H1 (cell line): Measurements from ENCODE around the gene IFI30. TPM values are rescaled to one million over a fixed set of nuclear protein-coding genes. Genes with fewer than 3 reads are reported as not detected.

Experiments
- CTCF ChIA-PET: fragments of 300-600 bp; sonication (Branson Sonifier 250); formaldehyde crosslinking; loops from one replicate; lab custom pipeline; 2021; ENCODE audit not compliant: partially characterized antibody; lab: Charles Lee
- POLR2A ChIA-PET: fragments of 300-600 bp; sonication (Branson Sonifier 250); formaldehyde crosslinking; loops from one replicate; lab custom pipeline; 2021; ENCODE audit warnings: inconsistent platforms; ENCODE audit not compliant: partially characterized antibody; lab: Charles Lee
- DNase-seq, 2 experiments: peaks; one replicate each; pipeline versions ENCODE4 v3.0.0 to v3.0.0-alpha.2; 2010 to 2022; ENCODE audit warnings: low spot score in 2 of 2, low read depth in 1 of 2, mixed read lengths in 1 of 2
- FAIRE-seq: peaks from 2 replicates; lab custom pipeline; 2011; peaks lifted over from hg19 to GRCh38; lab: Jason Lieb, UNC
- H2AFZ ChIP-seq: 2 replicates; pipeline ENCODE4 v1.8.1; 2012; ENCODE audit warnings: low read length, inconsistent platforms
- H2AK5ac ChIP-seq: 2 replicates; pipeline ENCODE4 v1.6.1; 2013; ENCODE audit warnings: low read depth, low read length
- H2BK120ac ChIP-seq: replicated peaks from 2 replicates; pipeline ENCODE3; 2013; ENCODE audit warnings: low read depth, low read length, inconsistent platforms
- H2BK12ac ChIP-seq: 2 replicates; pipeline ENCODE4 v1.6.1; 2013; ENCODE audit warnings: low read depth, low read length
- H2BK15ac ChIP-seq: 2 replicates; pipeline ENCODE4 v1.6.1; 2013; ENCODE audit warnings: low read length
- H2BK20ac ChIP-seq: 2 replicates; pipeline ENCODE4 v1.6.1; 2013; ENCODE audit warnings: low read length
- H2BK5ac ChIP-seq: 2 replicates; pipeline ENCODE4 v1.6.1; 2013; ENCODE audit warnings: low read depth, low read length
- H3K14ac ChIP-seq: 2 replicates; pipeline ENCODE4 v1.6.1; 2013; ENCODE audit warnings: inconsistent platforms; ENCODE audit not compliant: insufficient read length
- H3K18ac ChIP-seq: 2 replicates; pipeline ENCODE4 v1.6.1; 2013; ENCODE audit warnings: low read length; ENCODE audit errors: extremely low read depth
- H3K23ac ChIP-seq: 2 replicates; pipeline ENCODE4 v1.6.1; 2013; ENCODE audit warnings: inconsistent platforms; ENCODE audit not compliant: insufficient read length
- H3K23me2 ChIP-seq: 2 replicates; pipeline ENCODE4 v1.6.1; 2013; ENCODE audit warnings: low read depth, low read length
- H3K27ac ChIP-seq: 2 replicates; pipeline ENCODE4 v1.6.1; 2011; ENCODE audit warnings: low read depth, low read length, inconsistent platforms
- H3K27me3 ChIP-seq, 4 experiments: replicated peaks in 1 of 4; 1 replicate in 1 of 4; 2 replicates in 3 of 4; pipeline versions ENCODE4 v1.6.1 to v1.8.1; 2011 to 2013; ENCODE audit warnings: low read length in 3 of 4, mild to moderate bottlenecking in 3 of 4, inconsistent platforms in 2 of 4, mixed read lengths in 2 of 4, moderate library complexity in 1 of 4; ENCODE audit not compliant: control insufficient read depth in 3 of 4, insufficient read depth in 3 of 4; ENCODE audit errors: extremely low read depth in 1 of 4
- H3K36me3 ChIP-seq, 4 experiments: 2 replicates each; pipeline versions ENCODE4 v1.6.1 to v1.8.1; 2011 to 2013; ENCODE audit warnings: mild to moderate bottlenecking in 4 of 4, low read length in 3 of 4, moderate library complexity in 2 of 4, control low read depth in 1 of 4, inconsistent platforms in 1 of 4; ENCODE audit not compliant: insufficient read depth in 4 of 4, control insufficient read depth in 2 of 4
- H3K4ac ChIP-seq: replicated peaks from 2 replicates; pipeline ENCODE3; 2013; ENCODE audit warnings: low read length, low read depth, mixed read lengths, inconsistent platforms; ENCODE audit not compliant: insufficient read length
- H3K4me1 ChIP-seq, 4 experiments: replicated peaks in 1 of 4; 1 replicate in 1 of 4; 2 replicates in 3 of 4; pipeline versions ENCODE4 v1.6.1 to v1.8.1; 2011 to 2013; ENCODE audit warnings: low read length in 3 of 4, inconsistent platforms in 2 of 4, mixed read lengths in 1 of 4; ENCODE audit not compliant: insufficient read depth in 4 of 4, control insufficient read depth in 3 of 4
- H3K4me2 ChIP-seq, 2 experiments: 2 replicates each; pipeline versions ENCODE4 v1.6.1 to v1.8.1; 2011 to 2013; ENCODE audit warnings: low read depth in 2 of 2, low read length in 2 of 2, control low read depth in 1 of 2, inconsistent platforms in 1 of 2, mild to moderate bottlenecking in 1 of 2; ENCODE audit not compliant: insufficient read depth in 1 of 2
- H3K4me3 ChIP-seq, 4 experiments: fragments of 200-600, 300-600 bp in 1 of 4; sonication (generic), shearing (Covaris generic), sonication (Bioruptor Twin) in 1 of 4; 2 replicates each; pipeline versions ENCODE4 v1.5.1 to v1.8.1; 2011 to 2016; ENCODE audit warnings: low read length in 4 of 4, low read depth in 3 of 4, control low read depth in 2 of 4, inconsistent platforms in 2 of 4, mild to moderate bottlenecking in 2 of 4, mixed read lengths in 1 of 4, moderate library complexity in 1 of 4; ENCODE audit not compliant: insufficient read depth in 2 of 4; ENCODE audit errors: extremely low read depth in 1 of 4
- H3K56ac ChIP-seq: replicated peaks from 2 replicates; pipeline ENCODE3; 2013; ENCODE audit warnings: low read depth, mild to moderate bottlenecking, mixed read lengths, low read length, inconsistent platforms; ENCODE audit not compliant: insufficient read length
- H3K79me1 ChIP-seq: 2 replicates; pipeline ENCODE4 v1.6.1; 2013; ENCODE audit warnings: low read depth, low read length, control low read depth
- H3K79me2 ChIP-seq, 2 experiments: 2 replicates each; pipeline versions ENCODE4 v1.6.1 to v1.8.1; 2012 to 2013; ENCODE audit warnings: low read length in 2 of 2, mild to moderate bottlenecking in 2 of 2, inconsistent platforms in 1 of 2; ENCODE audit not compliant: insufficient read depth in 2 of 2, control insufficient read depth in 1 of 2
- H3K9ac ChIP-seq, 4 experiments: replicated peaks in 1 of 4; 1 replicate in 1 of 4; 2 replicates in 3 of 4; pipeline versions ENCODE4 v1.6.1 to v1.8.1; 2011 to 2013; ENCODE audit warnings: low read depth in 3 of 4, low read length in 3 of 4, control low read depth in 2 of 4, mild to moderate bottlenecking in 2 of 4, moderate library complexity in 2 of 4, inconsistent platforms in 1 of 4; ENCODE audit errors: extremely low read depth in 1 of 4
- H3K9me3 ChIP-seq, 2 experiments: 2 replicates each; pipeline versions ENCODE4 v1.6.1 to v1.8.1; 2012 to 2013; ENCODE audit warnings: mild to moderate bottlenecking in 2 of 2, moderate library complexity in 2 of 2, control low read depth in 1 of 2, inconsistent platforms in 1 of 2, low read depth in 1 of 2, low read length in 1 of 2, mixed read lengths in 1 of 2; ENCODE audit not compliant: insufficient read depth in 2 of 2
- H4K20me1 ChIP-seq, 2 experiments: replicated peaks in 1 of 2; 2 replicates each; pipeline versions ENCODE3 to v1.8.1; 2011 to 2013; ENCODE audit warnings: inconsistent platforms in 2 of 2, low read length in 2 of 2, mild to moderate bottlenecking in 1 of 2; ENCODE audit not compliant: insufficient read depth in 2 of 2, control insufficient read depth in 1 of 2
- H4K5ac ChIP-seq: 2 replicates; pipeline ENCODE4 v1.6.1; 2013; ENCODE audit warnings: low read length, low read depth, mixed read lengths, inconsistent platforms; ENCODE audit not compliant: insufficient read length
- H4K8ac ChIP-seq: 2 replicates; pipeline ENCODE4 v1.8.0; 2013; ENCODE audit warnings: mild to moderate bottlenecking, moderate library complexity, low read length, inconsistent platforms; ENCODE audit not compliant: insufficient read depth; ENCODE audit errors: extremely low read depth
- H4K91ac ChIP-seq: replicated peaks from 2 replicates; pipeline ENCODE3; 2013; ENCODE audit warnings: low read length, mixed read lengths, inconsistent platforms; ENCODE audit not compliant: insufficient read length
- CREB1 ChIP-seq: IDR thresholded peaks from 2 replicates; pipeline ENCODE4 v1.6.1; 2012; ENCODE audit warnings: inconsistent platforms
- CTBP2 ChIP-seq: IDR thresholded peaks from 2 replicates; pipeline ENCODE4 v1.7.0; 2011; ENCODE audit warnings: borderline replicate concordance, mild to moderate bottlenecking, moderate library complexity, mixed read lengths, low read length; ENCODE audit not compliant: insufficient read depth, insufficient read length
- EP300 ChIP-seq, 2 experiments: IDR thresholded peaks; 1 replicate in 1 of 2; 2 replicates in 1 of 2; pipeline ENCODE4 v1.6.1; 2011 to 2012; ENCODE audit warnings: low read depth in 2 of 2, low read length in 2 of 2, mild to moderate bottlenecking in 2 of 2, borderline replicate concordance in 1 of 2, inconsistent platforms in 1 of 2, moderate library complexity in 1 of 2
- FOSL1 ChIP-seq: IDR thresholded peaks from 2 replicates; pipeline ENCODE4 v1.6.1; 2011; ENCODE audit warnings: mild to moderate bottlenecking, low read depth, low read length, moderate library complexity; ENCODE audit not compliant: insufficient read depth
- GTF2F1 ChIP-seq: IDR thresholded peaks from 2 replicates; pipeline ENCODE4 v1.6.1; 2012; ENCODE audit warnings: low read depth, low read length, improper control_type of control experiment, borderline replicate concordance
- HDAC6 ChIP-seq: IDR thresholded peaks from one replicate; pipeline ENCODE4 v1.7.1; 2012; ENCODE audit warnings: low read depth, mild to moderate bottlenecking, inconsistent platforms, low read length, moderate library complexity
- KDM1A ChIP-seq: fragments of 200-600, 300-600 bp; sonication (generic); IDR thresholded peaks from 2 replicates; pipeline ENCODE4 v1.7.1; 2016; ENCODE audit warnings: mild to moderate bottlenecking, low read length, borderline replicate concordance
- MAFK ChIP-seq: IDR thresholded peaks from 2 replicates; pipeline ENCODE4 v1.6.1; 2012; ENCODE audit warnings: low read depth, mild to moderate bottlenecking, improper control_type of control experiment, low read length
- SAP30 ChIP-seq: fragments of 300-600 bp; sonication (generic); IDR thresholded peaks from 2 replicates; pipeline ENCODE4 v1.7.1; 2012; ENCODE audit warnings: low read length, moderate library complexity, mild to moderate bottlenecking, inconsistent platforms; ENCODE audit not compliant: insufficient read depth, insufficient replicate concordance
- TAF1 ChIP-seq: IDR thresholded peaks from 2 replicates; pipeline ENCODE4 v1.6.1; 2011; ENCODE audit warnings: mild to moderate bottlenecking, low read depth, low read length
- WGBS, 2 experiments: shearing (Covaris generic) in 1 of 2; methylation state at CpG; one replicate each; pipeline versions ENCODE4 v1.1.6 to v1.1.7; 2013 to 2015; ENCODE audit warnings: low lambda C conversion rate in 2 of 2, mixed read lengths in 2 of 2, inconsistent platforms in 1 of 2, low coverage in 1 of 2, missing lambda C conversion rate in 1 of 2; ENCODE audit not compliant: insufficient replicate concordance in 2 of 2, insufficient coverage in 1 of 2, insufficient read length in 1 of 2; ENCODE audit errors: extremely low coverage in 1 of 2, missing lambda C conversion rate in 1 of 2; 5-methylcytosine and 5-hydroxymethylcytosine counted together
- polyA plus RNA-seq, 7 experiments: library from polyadenylated mRNA; depleted of rRNA in 3 of 7; stranded (reverse) in 5 of 7; unstranded in 2 of 7; fragments of >200 nt in 5 of 7; fragments of 200-250 nt in 2 of 7; gene quantifications; 1 replicate in 5 of 7; 2 replicates in 1 of 7; 4 replicates in 1 of 7; pipeline versions ENCODE4 v1.2.1 to v1.2.3, GENCODE V29; 2011 to 2013; ENCODE audit warnings: missing spikeins in 2 of 7, mixed read lengths in 2 of 7
- total RNA-seq: library from RNA; stranded (reverse); fragmentation: NEBNext Ultra II Directional; extraction: Animal tissue kit (Norgen Biotek cat#: 25700); gene quantifications from 2 replicates; pipeline ENCODE4 v1.2.1, GENCODE V29; 2021

IFI30 gene
- total and polyA plus RNA-seq, 2 of the 8 experiments (the other 6 are each of a cell fraction or from before 2014, with no cell fraction given): 28.9 to 62.4 TPM

DNA sequence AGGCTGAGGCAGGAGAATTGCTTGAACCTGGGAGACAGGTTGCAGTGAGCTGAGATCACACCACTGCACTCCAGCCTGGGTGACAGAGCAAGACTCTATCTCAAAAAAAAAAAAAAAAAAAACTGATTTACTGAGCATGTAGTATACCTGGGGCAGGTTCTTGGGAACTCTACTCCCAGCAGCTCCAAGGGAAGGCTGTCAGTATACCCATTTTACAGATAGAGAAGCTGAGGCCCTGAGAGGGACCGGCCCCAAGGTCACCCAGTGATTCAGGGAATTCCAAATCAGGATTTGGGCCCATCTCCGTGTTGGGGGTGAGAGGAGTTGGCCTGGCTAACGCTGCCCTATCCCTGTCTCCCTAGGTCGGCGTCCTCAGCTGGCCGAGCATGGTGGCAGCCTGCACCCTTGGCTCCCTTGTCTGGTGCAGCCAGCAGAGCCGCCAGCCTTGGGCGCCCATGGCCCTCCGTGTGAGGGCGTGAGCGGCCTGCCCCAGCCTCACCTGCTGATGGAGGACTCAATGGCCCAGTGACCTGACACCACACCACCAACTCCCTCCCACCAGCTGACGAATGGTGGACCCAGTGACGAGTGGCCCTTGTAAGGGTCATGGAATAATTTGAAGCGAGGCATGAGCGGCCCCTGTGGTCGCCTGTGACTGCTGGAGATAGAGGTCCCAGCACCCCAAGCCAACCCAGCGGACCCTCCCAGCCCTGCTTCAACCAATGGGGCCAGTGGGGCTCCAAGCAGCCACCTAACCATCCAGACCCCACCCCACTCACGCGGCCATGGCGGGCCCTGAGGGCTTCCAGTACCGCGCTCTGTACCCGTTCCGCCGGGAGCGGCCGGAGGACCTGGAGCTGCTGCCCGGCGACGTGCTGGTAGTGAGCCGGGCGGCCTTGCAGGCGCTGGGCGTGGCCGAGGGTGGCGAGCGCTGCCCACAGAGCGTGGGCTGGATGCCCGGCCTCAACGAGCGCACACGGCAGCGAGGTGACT, 18.2 kb upstream of the IFI30 start:
- WGBS, 2 experiments: 98% methylated on average over 41 of the region's 43 CpGs; no CpG with 5 or more reads in 1 of the 2 experiments
- ChIA-PET CTCF (interaction anchor here (0.6 to 1.3 kb wide), 9 partner anchors 13 to 881 kb away, joined by 3 to 5 read pairs (median 3); no protein-coding TSS in a partner anchor), POLR2A (interaction anchor here (0.6 to 1.5 kb wide), 7 partner anchors 11 to 126 kb away, joined by 3 read pairs; partner anchors contain the start of gene JUND)
- Histone ChIP-seq H3K79me2 (no peaks in the 10 kb centered on the region; a peak in 1 of 4 replicates), H2AFZ (no peak overlapping the region), H4K5ac (no peak overlapping the region), H3K4me1 (peaks cover 0 to 9% (median 4%) of the 10 kb centered on the region in 4 experiments; a peak in 4 of 7 replicates), H3K9me3 (no peaks in the 10 kb centered on the region), H3K23me2 (peaks cover 13% of the 10 kb centered on the region), H3K18ac (no peak overlapping the region), H2BK12ac (no peak overlapping the region), H3K14ac (no peak overlapping the region), H4K91ac (no peak overlapping the region), H4K20me1 (peaks cover 7 to 17% of the 10 kb centered on the region in 2 experiments), H3K23ac (no peak overlapping the region), H3K4me2 (no peak overlapping the region; a peak in 1 of 4 replicates), H3K36me3 (peaks cover 0 to 10% (median 4%) of the 10 kb centered on the region in 4 experiments; a peak in 2 of 8 replicates), H3K4ac (no peak overlapping the region), H3K27ac (no peak overlapping the region), H2AK5ac (no peak overlapping the region), H3K27me3 (no peaks in the 10 kb centered on the region), H2BK5ac (no peak overlapping the region), H2BK20ac (no peak overlapping the region), H4K8ac (no peak overlapping the region), H3K79me1 (peaks cover 4% of the 10 kb centered on the region; the same call in 1 of the 2 replicates), H3K56ac (no peak overlapping the region), H3K4me3 (no peak overlapping the region), H3K9ac (0 out of 7 replicates have a peak overlapping the region, but pooled peaks of 1 of the 4 experiments have one; percentile 15), H2BK15ac (no peak overlapping the region), H2BK120ac (no peak overlapping the region)
- no peak for FAIRE-seq
- DNase-seq: no peak
- no peak for TF ChIP-seq KDM1A
- TF ChIP-seq CREB1: no peak
- no peak for TF ChIP-seq TAF1
- TF ChIP-seq FOSL1: no peak
- no peak for TF ChIP-seq GTF2F1
- TF ChIP-seq CTBP2: no peak
- no peak for TF ChIP-seq EP300 (IDR thresholded peaks at IDR 0.05; ENCODE audit: borderline replicate concordance in 1 of 2, low read depth in 2 of 2, low read length in 2 of 2)
- no peak for TF ChIP-seq MAFK
- TF ChIP-seq HDAC6: no peak
- TF ChIP-seq SAP30: no peak
